ENCODE data around the gene LIMS2. TPM values are rescaled to one million over a fixed set of nuclear protein-coding genes. Genes with fewer than 3 reads are reported as not detected.

LIMS2 gene
- total and polyA plus RNA-seq, 2 donors (not counting 3 experiments of a cell fraction or from before 2014, with no cell fraction given), result 48.3 to 55.6 TPM

DNA sequence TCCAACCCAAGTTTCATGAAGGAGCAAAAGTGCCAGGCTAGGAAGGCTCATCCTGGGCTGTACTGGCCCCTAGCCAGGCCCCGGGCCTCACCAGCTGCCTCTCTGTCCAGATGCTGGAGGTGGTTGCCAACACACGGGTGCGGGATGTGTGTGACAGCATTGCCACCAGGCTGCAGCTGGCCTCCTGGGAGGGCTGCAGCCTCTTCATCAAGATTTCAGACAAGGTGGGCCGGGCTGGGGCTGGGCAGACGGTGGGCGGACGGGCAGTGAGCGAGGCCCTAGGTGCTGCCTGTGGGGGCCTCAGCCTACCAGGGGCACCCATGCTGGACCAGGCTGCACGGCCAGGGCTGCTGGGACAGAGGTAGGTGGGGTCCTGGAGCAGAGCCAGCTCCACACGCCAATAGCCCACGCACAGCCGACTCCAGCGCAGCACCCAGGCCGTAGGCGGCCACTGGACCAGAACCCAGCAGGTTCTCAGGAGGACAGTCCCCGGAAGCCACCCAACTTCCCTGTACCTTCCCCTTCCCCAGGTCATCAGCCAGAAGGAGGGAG lies 41.2 kb downstream of the LIMS2 start:
- ChIA-PET CTCF (no interaction called here), POLR2A (no interaction called here)
- intact Hi-C loops (cut with micrococcal nuclease) (no loop called here), dilution Hi-C loops (cut with MboI; ENCODE audit: extremely low pct_ligation_motif_present, low sequenced_read_pairs) (no loop called here)
- TF ChIP-seq, protein P1, sequence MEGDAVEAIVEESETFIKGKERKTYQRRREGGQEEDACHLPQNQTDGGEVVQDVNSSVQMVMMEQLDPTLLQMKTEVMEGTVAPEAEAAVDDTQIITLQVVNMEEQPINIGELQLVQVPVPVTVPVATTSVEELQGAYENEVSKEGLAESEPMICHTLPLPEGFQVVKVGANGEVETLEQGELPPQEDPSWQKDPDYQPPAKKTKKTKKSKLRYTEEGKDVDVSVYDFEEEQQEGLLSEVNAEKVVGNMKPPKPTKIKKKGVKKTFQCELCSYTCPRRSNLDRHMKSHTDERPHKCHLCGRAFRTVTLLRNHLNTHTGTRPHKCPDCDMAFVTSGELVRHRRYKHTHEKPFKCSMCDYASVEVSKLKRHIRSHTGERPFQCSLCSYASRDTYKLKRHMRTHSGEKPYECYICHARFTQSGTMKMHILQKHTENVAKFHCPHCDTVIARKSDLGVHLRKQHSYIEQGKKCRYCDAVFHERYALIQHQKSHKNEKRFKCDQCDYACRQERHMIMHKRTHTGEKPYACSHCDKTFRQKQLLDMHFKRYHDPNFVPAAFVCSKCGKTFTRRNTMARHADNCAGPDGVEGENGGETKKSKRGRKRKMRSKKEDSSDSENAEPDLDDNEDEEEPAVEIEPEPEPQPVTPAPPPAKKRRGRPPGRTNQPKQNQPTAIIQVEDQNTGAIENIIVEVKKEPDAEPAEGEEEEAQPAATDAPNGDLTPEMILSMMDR (IDR thresholded peaks at IDR 0.05; ENCODE audit: extremely low read depth in 1 of 2, insufficient read depth in 1 of 2, low read depth in 1 of 2, low read length in 2 of 2), result no peak
- no peak for TF ChIP-seq POLR2AphosphoS5 (IDR thresholded peaks at IDR 0.05; ENCODE audit: insufficient read depth, low read depth, low read length)
- no peak for TF ChIP-seq GATA2 (IDR thresholded peaks at IDR 0.05; ENCODE audit: insufficient read depth, insufficient read length, low read depth, low read length)
- no peak for TF ChIP-seq EZH2 (IDR thresholded peaks at IDR 0.05; ENCODE audit: borderline replicate concordance, low read depth, low read length, severe bottlenecking)
- Histone ChIP-seq H3K27ac (ENCODE audit: insufficient read depth, low read depth, low read length) (no peak overlapping the region), H3K79me2 (ENCODE audit: control insufficient read depth, insufficient read depth, low read length) (no peaks in the 10 kb centered on the region), H4K20me1 (replicated peaks; ENCODE audit: control insufficient read depth, extremely low read depth, insufficient read depth, low read length) (no peaks in the 10 kb centered on the region), H3K4me1 (ENCODE audit: control insufficient read depth, extremely low read depth, insufficient read depth, low read length) (peaks cover 21% of the 10 kb centered on the region), H3K9ac (replicated peaks; ENCODE audit: extremely low read depth, insufficient read depth, low read length) (no peak overlapping the region), H3K4me3 (replicated peaks in 1 of 3; ENCODE audit: insufficient read depth in 1 of 3, low read depth in 1 of 3, low read length in 3 of 3) (no peak overlapping the region), H3K9me3 (replicated peaks; ENCODE audit: control insufficient read depth, insufficient read depth, low read length) (no peaks in the 10 kb centered on the region), H2AFZ (ENCODE audit: low read depth, low read length) (no peak overlapping the region), H3K27me3 (ENCODE audit: control insufficient read depth in 2 of 2, insufficient read depth in 2 of 2, low read length in 2 of 2) (no peaks in the 10 kb centered on the region), H3K4me2 (ENCODE audit: insufficient read depth, low read length) (no peak overlapping the region), H3K36me3 (ENCODE audit: control insufficient read depth in 2 of 2, extremely low read depth in 1 of 2, insufficient read depth in 2 of 2, low read length in 2 of 2) (no peaks in the 10 kb centered on the region), H3K9me1 (replicated peaks; ENCODE audit: control insufficient read depth, extremely low read depth, insufficient read depth, low read length) (no peaks in the 10 kb centered on the region)
- no TSS peak for BruUV-seq (replicated peaks)
- DNase-seq (ENCODE audit: low read depth, low spot score) (no peak), FAIRE-seq (no peak)

- H3K9me3 ChIP-seq (replicated peaks; ENCODE audit: control insufficient read depth, insufficient read depth, low read length), result no peaks in the 10 kb centered on the region
- no peaks in the 10 kb centered on the region for H3K79me2 ChIP-seq (ENCODE audit: control insufficient read depth, insufficient read depth, low read length)
- TF ChIP-seq POLR2A (IDR thresholded peaks at IDR 0.05; ENCODE audit: low read depth, low read length), result no peak
- no peak for TF ChIP-seq EZH2 (IDR thresholded peaks at IDR 0.05; ENCODE audit: borderline replicate concordance, low read depth, low read length, severe bottlenecking)
- no peak for TF ChIP-seq MYC (IDR thresholded peaks at IDR 0.05; ENCODE audit: low read depth, low read length)
- TF ChIP-seq JUN (IDR thresholded peaks at IDR 0.05; ENCODE audit: borderline replicate concordance, insufficient read depth, insufficient read length, low read depth), result no peak
- TF ChIP-seq, protein P1 (IDR thresholded peaks at IDR 0.05; ENCODE audit: extremely low read depth in 1 of 2, insufficient read depth in 1 of 2, low read depth in 1 of 2, low read length in 2 of 2), result no peak
- TF ChIP-seq GATA2 (IDR thresholded peaks at IDR 0.05; ENCODE audit: insufficient read depth, insufficient read length, low read depth, low read length), result no peak
- no peak for TF ChIP-seq FOS (IDR thresholded peaks at IDR 0.05; ENCODE audit: borderline replicate concordance, insufficient read depth, low read length)
- TF ChIP-seq, protein P2, sequence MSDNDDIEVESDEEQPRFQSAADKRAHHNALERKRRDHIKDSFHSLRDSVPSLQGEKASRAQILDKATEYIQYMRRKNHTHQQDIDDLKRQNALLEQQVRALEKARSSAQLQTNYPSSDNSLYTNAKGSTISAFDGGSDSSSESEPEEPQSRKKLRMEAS (IDR thresholded peaks at IDR 0.05; ENCODE audit: insufficient read depth, insufficient read length), result no peak
- no peak for TF ChIP-seq POLR2AphosphoS5 (IDR thresholded peaks at IDR 0.05; ENCODE audit: insufficient read depth, low read depth, low read length)
- POLR2A ChIA-PET, result no interaction called here
- no peak overlapping the region for H3K4me3 ChIP-seq (replicated peaks in 1 of 3; ENCODE audit: insufficient read depth in 1 of 3, low read depth in 1 of 3, low read length in 3 of 3)
- no TSS peak for BruUV-seq (replicated peaks)
- no peak overlapping the region for H3K4me2 ChIP-seq (ENCODE audit: insufficient read depth, low read length)
- intact Hi-C loops (cut with micrococcal nuclease) (no loop called here), dilution Hi-C loops (cut with MboI; ENCODE audit: extremely low pct_ligation_motif_present, low sequenced_read_pairs) (no loop called here)
- peaks cover 20% of the 10 kb centered on the region for H3K4me1 ChIP-seq (ENCODE audit: control insufficient read depth, extremely low read depth, insufficient read depth, low read length)
- CTCF ChIA-PET, result no interaction called here
- no peaks in the 10 kb centered on the region for H3K27me3 ChIP-seq (ENCODE audit: control insufficient read depth in 2 of 2, insufficient read depth in 2 of 2, low read length in 2 of 2)
- H3K27ac ChIP-seq (ENCODE audit: insufficient read depth, low read depth, low read length), result no peak overlapping the region
- H3K36me3 ChIP-seq (ENCODE audit: control insufficient read depth in 2 of 2, extremely low read depth in 1 of 2, insufficient read depth in 2 of 2, low read length in 2 of 2), result no peaks in the 10 kb centered on the region
- H2AFZ ChIP-seq (ENCODE audit: low read depth, low read length), result no peak overlapping the region
- H3K9me1 ChIP-seq (replicated peaks; ENCODE audit: control insufficient read depth, extremely low read depth, insufficient read depth, low read length), result no peaks in the 10 kb centered on the region
- FAIRE-seq (no peak), DNase-seq (ENCODE audit: low read depth, low spot score) (peak; percentile 30)
- H4K20me1 ChIP-seq (replicated peaks; ENCODE audit: control insufficient read depth, extremely low read depth, insufficient read depth, low read length), result no peaks in the 10 kb centered on the region
- no peak overlapping the region for H3K9ac ChIP-seq (replicated peaks; ENCODE audit: extremely low read depth, insufficient read depth, low read length)
These were observed 41.7 kb downstream of the LIMS2 start for GRCh38 chr2:127633556-127634065.
